COLO668 (cell line): ENCODE measurements around the gene TRPV2.

Experiments
- DNase-seq: peaks from one replicate; lab custom pipeline; 2025; ENCODE audit not compliant: unreplicated experiment; lab: John Stamatoyannopoulos, UW

The TRPV2 gene

GRCh38 chr17:16453493-16453851, 38.1 kb downstream of the TRPV2 start:
- DNase-seq = no peak

GRCh38 chr17:16455997-16456741, 40.8 kb downstream of the TRPV2 start:
- DNase-seq = no peak

GRCh38 chr17:16456742-16457316, 41.5 kb downstream of the TRPV2 start:
- no peak for DNase-seq

- DNase-seq = no peak
Observed at GRCh38 chr17:16459271-16459670, 43.9 kb downstream of the TRPV2 start.

- DNase-seq = no peak
Observed at GRCh38 chr17:16459855-16460550, 44.6 kb downstream of the TRPV2 start.

GRCh38 chr17:16460796-16461605, 45.6 kb downstream of the TRPV2 start:
- DNase-seq = no peak

GRCh38 chr17:16461606-16461866, 46.2 kb downstream of the TRPV2 start:
- DNase-seq = no peak

GRCh38 chr17:16462070-16462864, 46.9 kb downstream of the TRPV2 start:
- no peak for DNase-seq

- DNase-seq = peak; percentile 50
Observed at GRCh38 chr17:16463358-16464302, 48.3 kb downstream of the TRPV2 start.

- no peak for DNase-seq
Observed at GRCh38 chr17:16464303-16465051, 49.1 kb downstream of the TRPV2 start.

- DNase-seq = no peak
Observed at GRCh38 chr17:16465052-16465312, 49.6 kb downstream of the TRPV2 start.

- no peak for DNase-seq
Observed at GRCh38 chr17:16465861-16466338, 50.5 kb downstream of the TRPV2 start.

GRCh38 chr17:16466407-16466806, 51.0 kb downstream of the TRPV2 start:
- no peak for DNase-seq

GRCh38 chr17:16467044-16467443, 51.7 kb downstream of the TRPV2 start:
- no peak for DNase-seq

GRCh38 chr17:16467886-16468285, 52.5 kb downstream of the TRPV2 start:
- no peak for DNase-seq

- no peak for DNase-seq
Observed at GRCh38 chr17:16468428-16468992, 53.1 kb downstream of the TRPV2 start.

GRCh38 chr17:16470265-16470664, 54.9 kb downstream of the TRPV2 start:
- no peak for DNase-seq

- DNase-seq = no peak
Observed at GRCh38 chr17:16471295-16471694, 55.9 kb downstream of the TRPV2 start.

- no peak for DNase-seq
Observed at GRCh38 chr17:16472539-16472938, 57.2 kb downstream of the TRPV2 start.
